PC-3 (cell line): ENCODE results near the gene ITGB3.

Source experiments
- CTCF ChIP-seq: fragments of 300-600 bp; sonication (generic); conservative IDR thresholded peaks from 2 replicates; pipeline ENCODE4 v1.5.1; 2017; ENCODE audit warnings: antibody characterized with exemption, low read depth, mild to moderate bottlenecking, low read length
- EZH2 ChIP-seq: fragments of 300-600 bp; sonication (generic); IDR thresholded peaks from one replicate; pipeline ENCODE4 v1.6.1; 2017; ENCODE audit warnings: antibody characterized with exemption, mild to moderate bottlenecking, low read length; ENCODE audit not compliant: unreplicated experiment

GRCh38 chr17:47225436-47225858 is 28.2 kb upstream of the ITGB3 start:
- TF ChIP-seq CTCF (no peak), EZH2 (no peak)
